ENCODE results near the gene CDH4. TPM values are rescaled to one million over a fixed set of nuclear protein-coding genes. Genes with fewer than 3 reads are reported as not detected.

The CDH4 gene
- total RNA-seq, 4 donors from 2014 or later = 0.13 to 0.38 (median 0.21) TPM; not detected in 1

DNA sequence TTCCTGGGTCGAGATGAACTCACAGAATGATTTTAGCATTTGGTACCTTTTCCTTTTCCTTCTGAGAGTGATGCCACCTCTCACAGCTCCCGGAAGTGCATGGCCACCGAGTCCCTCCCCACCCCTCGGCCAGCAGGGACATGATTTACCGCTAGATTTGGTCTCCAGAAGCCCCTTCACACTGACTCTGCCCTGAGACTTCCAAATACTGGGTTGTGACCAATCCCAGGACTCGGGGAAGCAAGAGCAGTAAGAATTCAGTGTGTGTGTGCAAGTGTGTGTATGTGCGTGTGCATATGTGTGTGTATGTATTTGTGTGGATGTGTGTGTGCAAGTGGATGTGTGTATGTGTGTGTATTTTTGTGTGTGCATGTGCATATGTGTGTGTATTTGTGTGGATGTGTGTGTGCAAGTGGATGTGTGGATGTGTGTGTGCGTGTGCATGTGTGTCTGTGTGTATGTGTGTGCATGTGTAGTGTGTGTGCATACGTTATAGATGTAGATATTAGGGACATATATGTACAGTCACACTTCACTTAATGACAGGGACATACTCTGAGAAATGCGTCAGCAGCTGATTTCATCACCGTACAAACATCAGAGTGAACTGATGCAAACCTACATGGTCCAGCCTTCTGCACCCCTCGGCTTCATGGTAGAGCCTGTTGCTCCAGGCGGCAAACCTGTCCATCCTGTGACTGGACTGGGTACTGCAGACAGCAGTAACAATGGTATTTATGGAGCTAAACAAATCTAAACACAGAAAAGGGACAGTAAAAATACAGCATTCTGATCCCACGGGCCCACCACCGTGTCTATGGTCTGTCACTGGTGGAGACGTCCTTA lies 439.2 kb downstream of the CDH4 start:
- no peaks in the 10 kb centered on the region for H3K36me3 ChIP-seq
- intact Hi-C loops (cut with DNase I) = no loop called here
- H3K4me3 ChIP-seq = no peak overlapping the region
- DNase-seq = no peak
- peaks cover 0 to 57% (median 0%) of the 10 kb centered on the region in 4 donors for H3K27me3 ChIP-seq
- TF ChIP-seq, protein P1, sequence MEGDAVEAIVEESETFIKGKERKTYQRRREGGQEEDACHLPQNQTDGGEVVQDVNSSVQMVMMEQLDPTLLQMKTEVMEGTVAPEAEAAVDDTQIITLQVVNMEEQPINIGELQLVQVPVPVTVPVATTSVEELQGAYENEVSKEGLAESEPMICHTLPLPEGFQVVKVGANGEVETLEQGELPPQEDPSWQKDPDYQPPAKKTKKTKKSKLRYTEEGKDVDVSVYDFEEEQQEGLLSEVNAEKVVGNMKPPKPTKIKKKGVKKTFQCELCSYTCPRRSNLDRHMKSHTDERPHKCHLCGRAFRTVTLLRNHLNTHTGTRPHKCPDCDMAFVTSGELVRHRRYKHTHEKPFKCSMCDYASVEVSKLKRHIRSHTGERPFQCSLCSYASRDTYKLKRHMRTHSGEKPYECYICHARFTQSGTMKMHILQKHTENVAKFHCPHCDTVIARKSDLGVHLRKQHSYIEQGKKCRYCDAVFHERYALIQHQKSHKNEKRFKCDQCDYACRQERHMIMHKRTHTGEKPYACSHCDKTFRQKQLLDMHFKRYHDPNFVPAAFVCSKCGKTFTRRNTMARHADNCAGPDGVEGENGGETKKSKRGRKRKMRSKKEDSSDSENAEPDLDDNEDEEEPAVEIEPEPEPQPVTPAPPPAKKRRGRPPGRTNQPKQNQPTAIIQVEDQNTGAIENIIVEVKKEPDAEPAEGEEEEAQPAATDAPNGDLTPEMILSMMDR (IDR thresholded peaks at IDR 0.05) = no peak
- TF ChIP-seq POLR2A (IDR thresholded peaks at IDR 0.05) = no peak
- WGBS, 2 donors = 70 to 81% methylated on average over 13 of the region's 16 CpGs
- no peaks in the 10 kb centered on the region for H3K4me1 ChIP-seq
- no peaks in the 10 kb centered on the region for H3K9me3 ChIP-seq
- no peak overlapping the region for H3K27ac ChIP-seq

DNA sequence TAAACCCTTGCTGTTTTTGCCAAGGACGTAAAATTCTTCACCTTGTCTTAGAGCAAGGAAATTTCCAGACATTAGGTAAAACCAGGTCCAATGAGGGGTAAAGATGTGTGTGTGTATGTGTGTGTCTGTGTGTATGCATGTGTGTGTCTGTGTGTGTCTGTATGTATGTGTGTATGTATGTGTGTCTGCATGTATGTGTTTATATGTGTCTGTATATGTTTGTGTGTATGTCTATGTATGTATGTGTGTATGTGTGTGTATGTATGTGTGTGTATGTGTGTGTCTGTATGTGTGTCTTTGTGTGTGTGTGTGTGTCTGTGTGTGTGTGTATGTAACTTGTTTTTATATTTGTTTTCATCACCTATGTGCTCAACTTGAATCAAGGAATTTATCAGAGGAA lies 439.9 kb downstream of the CDH4 start:
- intact Hi-C loops (cut with DNase I) = no loop called here
- Histone ChIP-seq H3K9me3 (no peaks in the 10 kb centered on the region), H3K4me3 (no peak overlapping the region), H3K4me1 (no peaks in the 10 kb centered on the region), H3K27ac (no peak overlapping the region), H3K27me3 (peaks cover 0 to 53% (median 0%) of the 10 kb centered on the region in 4 donors), H3K36me3 (no peaks in the 10 kb centered on the region)
- 88 to 100% methylated on average over 1 of the region's 1 CpG for WGBS, 2 donors
- no peak for TF ChIP-seq POLR2A (IDR thresholded peaks at IDR 0.05)
- no peak for DNase-seq

DNA sequence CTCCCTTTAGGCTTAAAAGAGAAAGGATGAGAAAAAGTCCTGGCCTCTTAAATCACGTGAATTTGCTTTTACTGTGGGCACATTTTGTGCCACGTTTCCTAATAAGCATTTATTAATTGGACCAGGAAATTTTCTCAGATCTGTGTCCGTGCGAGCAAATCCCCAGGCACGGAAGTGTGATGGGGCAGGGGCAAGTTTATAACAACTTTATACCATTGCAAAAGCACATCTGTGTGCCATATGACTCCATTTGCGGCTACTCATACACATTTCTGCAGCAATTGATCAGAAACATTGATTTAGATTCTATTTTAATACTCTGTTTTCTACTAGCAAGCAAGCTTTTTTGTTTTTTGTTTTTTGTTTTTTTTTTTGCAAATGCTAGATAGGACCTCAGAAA lies 440.4 kb downstream of the CDH4 start:
- WGBS, 2 donors = 66 to 86% methylated on average over 6 of the region's 6 CpGs
- Histone ChIP-seq H3K27ac (no peak overlapping the region), H3K9me3 (no peaks in the 10 kb centered on the region), H3K4me1 (no peaks in the 10 kb centered on the region), H3K4me3 (no peak overlapping the region), H3K36me3 (no peaks in the 10 kb centered on the region), H3K27me3 (peaks cover 0 to 50% (median 0%) of the 10 kb centered on the region in 4 donors)
- TF ChIP-seq, protein P1 (IDR thresholded peaks at IDR 0.05) = no peak
- no peak for TF ChIP-seq POLR2A (IDR thresholded peaks at IDR 0.05)
- intact Hi-C loops (cut with DNase I) = no loop called here
- no peak for DNase-seq

DNA sequence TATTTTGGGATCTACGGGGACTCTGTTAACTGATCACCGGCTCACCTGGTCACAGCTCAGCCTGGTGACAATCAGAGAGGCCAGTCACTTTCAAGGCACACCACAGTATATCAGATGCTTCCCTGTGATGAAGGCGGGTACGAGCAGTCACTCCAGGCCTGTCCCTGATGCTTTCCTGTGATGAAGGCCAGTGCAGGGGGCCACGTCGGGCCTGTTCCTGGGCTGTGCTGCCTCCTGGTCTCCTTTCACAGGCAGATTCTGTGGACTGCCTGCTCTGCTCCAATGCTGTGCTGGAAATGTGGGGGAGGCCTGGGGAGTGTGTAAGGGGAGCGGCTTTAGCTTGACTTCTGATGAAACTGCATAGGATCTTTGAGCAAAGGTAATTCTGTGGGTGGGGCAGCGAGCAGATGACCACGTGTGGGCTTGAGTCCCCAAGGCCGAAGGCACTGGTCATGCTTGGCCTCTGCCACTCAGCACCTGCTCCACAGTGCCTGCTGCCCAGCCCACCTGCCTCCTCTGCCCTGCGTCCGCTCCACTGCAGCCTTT lies 441.1 kb downstream of the CDH4 start:
- 73 to 78% methylated on average over 6 to 10 of the region's 12 CpGs for WGBS, 2 donors
- Histone ChIP-seq H3K4me3 (no peak overlapping the region), H3K9me3 (no peaks in the 10 kb centered on the region), H3K27ac (no peak overlapping the region), H3K4me1 (no peaks in the 10 kb centered on the region), H3K27me3 (peaks cover 0 to 43% (median 0%) of the 10 kb centered on the region in 4 donors), H3K36me3 (no peaks in the 10 kb centered on the region)
- no peak for DNase-seq
- TF ChIP-seq POLR2A (IDR thresholded peaks at IDR 0.05) = no peak
- TF ChIP-seq, protein P1 (IDR thresholded peaks at IDR 0.05) = no peak
- intact Hi-C loops (cut with DNase I) = no loop called here

DNA sequence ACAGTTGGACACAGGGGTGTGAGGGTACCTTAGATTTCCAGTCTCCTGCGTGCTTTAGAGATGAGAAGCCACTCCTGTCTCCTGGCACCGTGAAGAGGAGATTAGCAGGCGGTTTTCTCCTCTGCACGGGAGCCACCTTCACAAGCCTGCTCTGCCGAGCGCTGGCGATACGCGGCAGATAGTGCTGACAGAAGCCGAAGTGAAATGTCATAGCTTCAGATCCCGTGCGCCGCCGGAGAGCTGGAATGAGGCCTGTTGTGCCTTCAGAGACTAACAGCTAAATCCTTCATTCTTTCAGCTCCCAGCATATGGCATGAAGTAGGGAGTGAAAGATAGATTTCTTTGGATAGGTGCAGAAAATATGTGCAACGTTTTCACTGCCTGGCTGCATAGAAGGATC lies 442.6 kb downstream of the CDH4 start:
- intact Hi-C loops (cut with DNase I) = no loop called here
- no peak for DNase-seq
- WGBS, 2 donors = 18 to 60% methylated on average over 12 to 15 of the region's 15 CpGs
- peaks cover 0 to 37% (median 0%) of the 10 kb centered on the region in 4 donors for H3K27me3 ChIP-seq
- TF ChIP-seq, protein P1 (IDR thresholded peaks at IDR 0.05) = no peak
- no peak for TF ChIP-seq POLR2A (IDR thresholded peaks at IDR 0.05)
- no peak overlapping the region for H3K4me3 ChIP-seq
- H3K27ac ChIP-seq = no peak overlapping the region
- no peaks in the 10 kb centered on the region for H3K36me3 ChIP-seq
- no peaks in the 10 kb centered on the region for H3K9me3 ChIP-seq
- no peaks in the 10 kb centered on the region for H3K4me1 ChIP-seq
